IPS DF 4.7 (cell line): ENCODE data around the gene MOB3C.

Source experiments
- DNase-seq: peaks from one replicate; pipeline ENCODE4 v3.0.0-alpha.2; 2013; ENCODE audit warnings: low spot score; ENCODE audit errors: extremely low read depth

MOB3C gene

GRCh38 chr1:46576596-46576995 lies 40.0 kb downstream of the MOB3C start:
- DNase-seq: no peak

DNA sequence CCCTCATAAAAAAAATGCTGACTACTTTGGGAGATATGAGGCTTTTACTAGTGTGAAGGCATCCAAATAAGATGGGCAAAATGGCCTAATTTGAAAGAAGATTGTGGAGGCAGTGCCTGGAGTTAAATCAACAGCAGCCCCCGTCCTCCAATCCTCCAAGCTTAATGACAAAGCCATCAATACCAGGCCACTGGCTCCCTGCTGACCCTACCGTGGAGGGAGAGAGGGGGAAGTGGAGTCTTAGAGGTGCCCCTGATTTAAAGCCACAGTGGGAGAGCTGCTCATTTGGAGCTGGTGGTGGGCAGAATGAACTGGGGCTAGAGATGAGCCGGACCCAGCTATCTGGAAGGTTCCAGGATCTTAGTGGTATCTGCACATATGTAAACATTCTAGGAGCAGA lies 40.8 kb downstream of the MOB3C start:
- DNase-seq: no peak

DNA sequence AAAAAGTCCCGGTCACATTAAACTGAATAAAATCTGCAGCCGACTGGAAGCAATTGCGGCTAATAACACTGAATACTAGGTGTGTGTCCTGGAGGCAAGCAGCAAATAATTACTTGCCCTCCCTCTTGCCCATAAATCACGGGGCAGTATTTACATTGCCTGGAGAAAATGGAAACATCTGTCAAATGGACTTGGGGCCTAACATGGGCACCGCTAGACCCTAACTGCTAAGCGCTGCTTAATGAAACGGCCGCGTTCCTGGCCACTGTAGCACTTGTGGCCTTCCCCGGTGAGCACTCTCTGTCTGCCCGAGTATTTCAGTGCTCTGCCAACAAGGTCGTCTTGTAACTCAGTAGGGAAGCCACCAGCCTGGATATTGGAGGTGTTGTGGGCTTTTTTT lies 41.3 kb downstream of the MOB3C start:
- DNase-seq: no peak

DNA sequence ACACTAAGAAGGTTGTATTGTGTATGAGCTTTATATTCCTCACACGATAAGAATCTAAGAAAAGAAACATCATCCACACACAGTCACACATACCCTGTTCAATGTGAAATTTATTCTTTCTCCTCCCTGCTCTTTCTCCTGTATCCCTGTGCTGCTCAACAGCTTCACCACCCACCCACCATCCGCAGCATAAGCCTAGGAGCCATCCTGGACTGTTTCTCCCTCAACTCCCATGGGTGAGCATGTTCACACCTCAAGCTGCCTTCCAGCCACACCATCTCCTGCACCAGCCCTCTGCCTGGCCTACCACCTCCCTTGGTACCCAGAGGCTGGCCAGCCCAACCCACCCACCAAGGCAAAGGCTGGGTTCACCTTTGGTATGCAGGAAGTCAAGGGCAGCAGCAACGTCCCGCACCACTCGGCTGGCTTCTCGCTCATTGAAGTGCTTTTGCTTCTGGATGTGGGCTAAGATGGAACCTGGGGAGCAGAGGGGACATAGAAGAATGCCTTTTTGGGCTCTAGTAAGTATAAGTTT lies 44.9 kb downstream of the MOB3C start:
- no peak for DNase-seq

DNA sequence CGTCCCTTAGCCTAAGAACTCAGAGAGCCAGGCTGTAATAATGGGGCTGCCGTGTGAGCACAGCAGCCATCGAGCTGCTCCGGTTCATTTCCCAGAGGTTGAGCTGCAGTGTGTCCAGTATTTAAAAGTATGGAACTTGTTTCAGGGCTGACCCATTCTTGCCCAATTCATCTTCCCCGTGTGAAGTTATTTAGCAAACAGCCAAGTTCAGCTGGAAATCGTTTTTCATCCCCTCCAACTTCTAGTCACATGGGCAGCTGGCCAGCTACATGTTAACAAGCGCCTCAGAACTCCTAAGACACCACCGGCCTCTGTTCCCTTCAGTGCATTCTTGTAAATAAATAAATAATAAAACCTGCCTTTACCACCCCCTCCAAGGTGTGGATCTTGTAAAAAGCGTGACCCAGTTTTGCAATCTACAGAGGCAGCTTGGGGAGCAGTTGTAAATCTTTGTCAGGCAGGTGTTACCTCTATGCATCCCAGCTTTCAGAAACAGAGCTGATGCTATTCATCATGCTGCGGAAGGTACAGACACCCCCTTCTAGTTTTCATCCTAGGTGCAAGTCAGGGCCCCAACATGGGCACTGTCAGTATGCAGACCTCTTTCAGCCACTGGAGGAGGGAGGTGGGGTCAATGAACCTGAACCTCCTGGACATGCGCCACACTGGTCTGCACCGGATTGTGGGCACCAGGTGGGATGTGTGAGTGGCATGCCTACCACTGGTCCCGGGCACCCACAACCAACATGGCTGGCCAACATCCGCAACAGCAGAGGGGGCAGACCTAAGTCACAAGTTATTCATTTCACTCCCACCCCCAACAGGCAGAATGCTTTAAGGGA lies 46.5 kb downstream of the MOB3C start:
- DNase-seq: no peak

- no peak for DNase-seq
These were observed 47.5 kb downstream of the MOB3C start for GRCh38 chr1:46569116-46569515.

DNA sequence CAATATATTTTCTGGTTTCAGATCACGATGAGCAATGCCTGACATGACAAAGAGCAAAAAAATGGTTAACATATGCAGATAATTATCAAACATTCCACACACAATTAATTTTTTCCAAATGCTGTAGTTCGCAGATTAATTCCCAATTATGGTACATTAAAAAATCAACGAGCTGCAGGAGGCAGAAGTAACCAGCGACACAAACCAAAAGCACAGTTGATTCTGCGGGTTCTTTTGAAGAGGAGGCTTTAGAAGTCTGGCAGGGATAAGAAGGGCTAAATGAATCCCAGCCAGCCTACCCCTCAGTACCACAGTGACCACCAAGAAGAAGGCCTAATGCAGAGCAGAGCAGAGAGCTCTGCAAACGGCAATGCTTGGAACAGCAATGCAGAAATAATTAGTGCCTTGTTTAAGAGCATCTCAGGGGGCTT lies 48.1 kb downstream of the MOB3C start:
- DNase-seq: no peak

DNA sequence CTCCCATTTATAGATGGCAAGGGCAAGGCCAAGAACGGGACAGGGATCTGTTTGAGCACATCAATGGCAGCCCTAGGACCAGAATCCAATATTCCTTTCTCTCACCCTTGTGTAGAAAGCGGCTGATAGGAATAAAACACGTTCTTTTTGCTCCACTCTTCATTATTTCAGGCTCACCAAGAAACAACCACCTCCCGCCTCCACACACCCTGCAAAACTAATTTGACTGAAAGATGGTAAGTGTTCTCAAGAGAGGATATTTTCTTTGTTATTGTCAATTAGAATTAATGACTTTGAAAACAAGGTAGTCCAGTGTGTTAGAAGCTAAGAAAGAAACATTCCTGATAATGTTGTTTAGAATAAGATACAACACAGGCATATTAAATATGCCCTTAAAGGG lies 53.3 kb downstream of the MOB3C start:
- no peak for DNase-seq

DNA sequence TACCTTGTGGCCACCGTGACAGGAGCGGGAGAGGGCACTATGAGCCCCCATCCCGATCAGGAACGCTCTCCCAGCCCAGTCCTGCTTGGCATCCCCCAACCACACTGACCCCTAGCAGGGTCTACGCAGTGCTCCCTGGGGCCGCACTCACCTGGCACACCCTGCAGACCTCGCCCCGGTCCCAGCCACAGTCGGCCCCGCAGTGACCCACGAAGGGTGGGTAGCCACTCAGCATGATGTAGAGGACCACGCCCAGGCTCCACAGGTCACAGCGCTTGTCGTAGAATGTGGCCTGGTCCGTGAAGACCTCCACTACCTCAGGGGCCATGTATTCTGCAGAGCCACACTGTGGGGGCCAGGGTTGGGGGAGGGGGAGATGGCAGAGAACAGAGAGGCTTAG lies 54.1 kb downstream of the MOB3C start:
- DNase-seq: no peak

DNA sequence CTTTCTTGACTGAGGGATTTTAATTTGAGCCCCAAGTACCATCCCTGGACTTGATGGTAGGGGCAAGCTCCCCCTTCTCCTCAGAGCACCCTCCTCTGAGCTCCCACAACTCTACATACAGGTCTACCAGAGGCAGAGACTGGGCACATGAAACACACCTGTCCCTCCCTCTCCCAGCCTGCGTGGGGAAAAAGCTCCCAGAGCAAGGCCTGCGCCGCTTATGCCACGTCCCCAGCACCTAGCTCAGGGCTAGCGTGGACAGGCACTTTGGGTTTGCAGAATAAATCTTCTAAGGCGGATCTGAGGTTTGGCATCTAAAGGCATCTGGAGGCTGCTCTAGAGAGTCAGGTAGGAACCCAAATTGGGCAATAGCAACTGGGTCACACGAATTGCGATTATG lies 57.6 kb downstream of the MOB3C start:
- no peak for DNase-seq

DNA sequence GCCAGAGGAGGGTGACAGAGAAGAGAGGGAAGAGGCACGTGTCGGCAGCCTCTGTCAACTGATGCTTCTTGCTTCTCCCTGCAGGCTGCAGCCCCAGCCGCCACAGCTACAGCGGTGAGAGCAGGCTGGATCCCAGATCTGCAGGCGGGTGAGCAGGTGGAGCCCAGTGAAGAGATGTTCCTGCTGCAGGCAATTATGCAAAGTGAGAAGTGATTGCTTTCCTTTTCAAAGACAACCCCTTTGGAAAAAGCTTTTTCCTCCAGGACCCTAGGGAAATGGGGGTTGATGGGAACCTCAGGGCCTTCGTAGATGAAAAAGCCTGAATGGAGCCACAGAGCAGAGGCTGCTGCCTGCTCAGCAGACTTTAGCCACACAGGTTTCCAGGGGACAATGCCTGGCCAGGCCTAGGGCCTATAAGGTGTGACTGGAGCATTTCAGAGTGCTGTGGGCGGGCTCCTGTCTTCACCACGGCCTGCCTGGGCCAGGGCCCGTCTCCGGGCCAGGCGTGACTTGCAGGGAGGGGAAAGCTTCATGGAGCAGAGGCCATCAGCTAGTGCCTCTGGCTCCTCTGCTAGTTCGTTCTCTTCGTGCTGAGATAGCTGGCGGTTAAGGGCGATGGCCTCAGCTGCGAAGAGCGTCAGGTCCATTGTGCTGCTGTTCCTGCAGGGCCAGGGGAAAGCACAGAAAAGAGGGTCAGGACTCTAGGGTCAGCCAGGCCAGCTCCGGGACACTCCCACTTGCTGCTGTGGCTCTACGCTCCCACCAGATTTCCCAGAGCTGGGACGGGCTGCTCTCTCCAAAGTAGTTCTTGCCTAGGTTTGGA lies 58.3 kb downstream of the MOB3C start:
- DNase-seq: no peak
